Neuronal stem cell (in vitro differentiated cells): ENCODE measurements around the gene SORCS3.

Experiments used
- DNase-seq: peaks from one replicate; pipeline ENCODE4 v3.0.0-alpha.2; 2013; ENCODE audit warnings: low spot score
- H2AFZ ChIP-seq: one replicate; pipeline ENCODE4 v1.6.1; 2013; ENCODE audit warnings: mild to moderate bottlenecking, low read length, inconsistent platforms
- H2AK5ac ChIP-seq: 2 replicates; pipeline ENCODE4 v1.6.1; 2013; ENCODE audit warnings: low read depth, mild to moderate bottlenecking, inconsistent platforms, low read length, moderate library complexity, mixed read lengths
- H2BK120ac ChIP-seq: 2 replicates; pipeline ENCODE4 v1.6.1; 2013; ENCODE audit warnings: low read depth, mild to moderate bottlenecking, inconsistent platforms, low read length, moderate library complexity, mixed read lengths
- H2BK12ac ChIP-seq: one replicate; pipeline ENCODE4 v1.6.1; 2013; ENCODE audit warnings: low read length, inconsistent platforms
- H2BK15ac ChIP-seq: 2 replicates; pipeline ENCODE4 v1.6.1; 2013; ENCODE audit warnings: mild to moderate bottlenecking, low read length, inconsistent platforms, mixed read lengths
- H2BK5ac ChIP-seq: one replicate; pipeline ENCODE4 v1.6.1; 2013; ENCODE audit warnings: inconsistent platforms, mild to moderate bottlenecking, low read length, moderate library complexity
- H3K14ac ChIP-seq: one replicate; pipeline ENCODE4 v1.6.1; 2013; ENCODE audit warnings: low read length, inconsistent platforms
- H3K18ac ChIP-seq: 2 replicates; pipeline ENCODE4 v1.6.1; 2013; ENCODE audit warnings: low read length, inconsistent platforms
- H3K23ac ChIP-seq: 2 replicates; pipeline ENCODE4 v1.6.1; 2013; ENCODE audit warnings: low read depth, mild to moderate bottlenecking, mixed read lengths, low read length, inconsistent platforms; ENCODE audit not compliant: poor library complexity
- H3K27ac ChIP-seq: replicated peaks from 3 replicates; pipeline ENCODE4 v1.5.1; 2013; ENCODE audit warnings: low read length, inconsistent platforms
- H3K27me3 ChIP-seq, 3 experiments: 2 replicates each; pipeline ENCODE4 v1.6.1; 2013; ENCODE audit warnings: low read length in 3 of 3, mild to moderate bottlenecking in 2 of 3, inconsistent platforms in 1 of 3, low read depth in 1 of 3, mixed read lengths in 1 of 3, moderate library complexity in 1 of 3; ENCODE audit not compliant: control insufficient read depth in 3 of 3, insufficient read depth in 3 of 3
- H3K36me3 ChIP-seq, 2 donors: replicated peaks in 1 of 2; 2 replicates each; pipeline ENCODE4 v1.6.1; 2013; ENCODE audit warnings: low read length in 2 of 2; ENCODE audit not compliant: control insufficient read depth in 2 of 2, insufficient read depth in 2 of 2
- H3K4ac ChIP-seq: 2 replicates; pipeline ENCODE4 v1.6.1; 2013; ENCODE audit warnings: inconsistent platforms, mild to moderate bottlenecking, low read length, moderate library complexity
- H3K4me1 ChIP-seq, 2 donors: 1 replicate in 1 of 2; 2 replicates in 1 of 2; pipeline ENCODE4 v1.6.1; 2013; ENCODE audit warnings: low read length in 2 of 2, low read depth in 1 of 2; ENCODE audit not compliant: control insufficient read depth in 2 of 2, insufficient read depth in 1 of 2
- H3K4me2 ChIP-seq: one replicate; pipeline ENCODE4 v1.6.1; 2013; ENCODE audit warnings: mild to moderate bottlenecking, low read length, inconsistent platforms; ENCODE audit not compliant: insufficient read depth, poor library complexity, severe bottlenecking
- H3K4me3 ChIP-seq, 2 donors: 2 replicates each; pipeline ENCODE4 v1.5.1; 2013; ENCODE audit warnings: low read length in 2 of 2, mild to moderate bottlenecking in 2 of 2, inconsistent platforms in 1 of 2, moderate library complexity in 1 of 2
- H3K79me1 ChIP-seq: one replicate; pipeline ENCODE4 v1.6.1; 2013; ENCODE audit warnings: low read depth, mild to moderate bottlenecking, inconsistent platforms, low read length, moderate library complexity
- H3K9ac ChIP-seq: one replicate; pipeline ENCODE4 v1.6.1; 2013; ENCODE audit warnings: mild to moderate bottlenecking, low read depth, low read length, inconsistent platforms; ENCODE audit not compliant: poor library complexity
- H3K9me3 ChIP-seq, 2 donors: replicated peaks in 1 of 2; 2 replicates each; pipeline versions ENCODE3 to v1.6.1; 2013; ENCODE audit warnings: low read length in 2 of 2, mild to moderate bottlenecking in 2 of 2, inconsistent platforms in 1 of 2, low read depth in 1 of 2, mixed read lengths in 1 of 2, moderate library complexity in 1 of 2; ENCODE audit not compliant: control insufficient read depth in 2 of 2, insufficient read depth in 1 of 2
- H4K8ac ChIP-seq: one replicate; pipeline ENCODE4 v1.6.1; 2013; ENCODE audit warnings: low read depth, mild to moderate bottlenecking, inconsistent platforms, low read length, moderate library complexity
- H4K91ac ChIP-seq: one replicate; pipeline ENCODE4 v1.6.1; 2013; ENCODE audit warnings: low read length, low read depth, mild to moderate bottlenecking, inconsistent platforms; ENCODE audit not compliant: poor library complexity
- WGBS, 2 donors: extraction: QIAGEN DNeasy Blood & Tissue Kit; methylation state at CpG; one replicate each; pipeline ENCODE4 v1.1.7; 2013; ENCODE audit warnings: missing lambda C conversion rate in 2 of 2, mixed read lengths in 1 of 2; ENCODE audit not compliant: insufficient read length in 2 of 2, insufficient replicate concordance in 1 of 2; ENCODE audit errors: extremely low coverage in 2 of 2; 5-methylcytosine and 5-hydroxymethylcytosine counted together

SORCS3 gene

DNA sequence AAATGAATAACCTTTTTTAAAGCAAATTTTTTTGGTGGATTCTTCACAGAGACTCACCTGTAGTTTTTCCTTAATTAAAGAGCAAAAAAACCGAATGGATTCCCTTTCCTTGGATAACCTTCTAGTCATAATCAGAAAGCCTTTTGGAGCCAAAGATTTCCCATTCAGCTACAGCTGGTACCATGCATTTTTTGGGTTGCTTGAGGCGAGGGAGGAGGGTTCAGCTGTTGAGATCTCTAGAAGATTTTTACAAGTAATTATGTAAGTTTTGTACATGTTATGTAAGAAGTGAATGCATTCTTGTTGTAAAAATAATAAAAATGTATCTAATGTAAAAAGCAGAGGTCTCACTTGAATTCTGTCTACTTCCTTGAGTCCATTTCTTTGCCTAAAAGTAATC lies 463.2 kb downstream of the SORCS3 start:
- Histone ChIP-seq H2BK15ac (no peak overlapping the region), H2BK12ac (no peak overlapping the region), H4K8ac (no peak overlapping the region), H3K23ac (no peak overlapping the region), H2BK5ac (no peak overlapping the region), H3K79me1 (no peaks in the 10 kb centered on the region), H3K27me3 (no peaks in the 10 kb centered on the region), H3K9ac (no peak overlapping the region), H3K9me3 (no peaks in the 10 kb centered on the region), H3K36me3 (no peaks in the 10 kb centered on the region), H4K91ac (no peak overlapping the region), H2BK120ac (no peak overlapping the region), H3K27ac (no peak overlapping the region), H2AFZ (no peak overlapping the region), H2AK5ac (no peak overlapping the region), H3K4me2 (no peak overlapping the region), H3K4ac (no peak overlapping the region), H3K18ac (no peak overlapping the region), H3K4me3 (no peak overlapping the region), H3K4me1 (no peaks in the 10 kb centered on the region), H3K14ac (no peak overlapping the region)
- no peak for DNase-seq
- no CpG with 5 or more reads among the region's 2 CpGs for WGBS, 2 donors

DNA sequence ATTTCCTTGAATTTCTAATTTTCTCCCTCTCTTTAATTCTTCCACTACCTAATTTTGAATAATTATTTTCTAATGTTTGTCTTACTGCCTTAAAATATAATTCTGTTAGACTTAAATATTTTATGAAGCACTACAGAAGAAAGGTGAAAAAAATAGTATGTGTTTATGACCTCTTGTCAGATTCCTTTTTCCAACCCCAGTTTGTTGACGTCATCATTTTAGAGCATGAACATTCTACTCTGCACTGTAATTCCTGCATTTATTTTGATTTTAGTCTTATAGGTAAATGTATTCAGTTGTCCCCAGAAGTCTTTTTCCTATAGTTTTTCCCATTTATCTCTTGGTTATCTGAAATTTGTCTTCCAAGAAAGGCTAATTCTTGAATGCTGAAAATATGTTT lies 468.1 kb downstream of the SORCS3 start:
- H3K27ac ChIP-seq, result no peak overlapping the region
- no peak overlapping the region for H3K14ac ChIP-seq
- H3K79me1 ChIP-seq, result no peaks in the 10 kb centered on the region
- H3K9me3 ChIP-seq, result no peaks in the 10 kb centered on the region
- no peaks in the 10 kb centered on the region for H3K36me3 ChIP-seq
- no peak overlapping the region for H2BK12ac ChIP-seq
- no peak overlapping the region for H3K18ac ChIP-seq
- H3K27me3 ChIP-seq, result no peaks in the 10 kb centered on the region
- H2BK120ac ChIP-seq, result no peak overlapping the region
- no peak overlapping the region for H3K9ac ChIP-seq
- H3K4me2 ChIP-seq, result no peak overlapping the region
- DNase-seq, result no peak
- H2BK15ac ChIP-seq, result no peak overlapping the region
- H3K23ac ChIP-seq, result no peak overlapping the region
- H2BK5ac ChIP-seq, result no peak overlapping the region
- H2AFZ ChIP-seq, result no peak overlapping the region
- no CpG with 5 or more reads among the region's 1 CpG for WGBS, 2 donors
- peaks cover 0 to 2% of the 10 kb centered on the region in 2 donors for H3K4me1 ChIP-seq
- H3K4me3 ChIP-seq, result no peak overlapping the region
- no peak overlapping the region for H4K91ac ChIP-seq
- no peak overlapping the region for H2AK5ac ChIP-seq
- H4K8ac ChIP-seq, result no peak overlapping the region
- no peak overlapping the region for H3K4ac ChIP-seq

DNA sequence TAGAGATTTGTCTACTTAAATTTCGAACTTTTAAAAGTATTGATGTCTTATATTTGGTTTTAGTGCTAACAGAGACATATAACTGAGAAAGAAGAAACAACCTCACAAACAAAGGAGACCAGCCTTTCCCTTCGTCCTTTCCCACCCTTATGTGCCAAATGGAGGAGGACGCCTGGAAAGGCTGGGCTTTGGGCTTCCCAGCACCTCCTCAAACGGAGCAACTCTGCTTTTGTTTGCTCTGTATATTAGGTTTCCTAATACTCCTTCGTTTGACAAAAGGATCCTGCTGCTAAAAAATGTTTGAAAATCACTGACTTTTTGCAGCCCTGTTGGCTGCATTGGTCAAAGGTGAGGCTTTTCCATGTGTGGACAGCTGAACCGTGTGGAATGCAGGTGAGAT lies 471.8 kb downstream of the SORCS3 start:
- Histone ChIP-seq H2AFZ (no peak overlapping the region), H2BK12ac (no peak overlapping the region), H3K4ac (no peak overlapping the region), H2BK5ac (no peak overlapping the region), H3K9ac (no peak overlapping the region), H4K8ac (no peak overlapping the region), H3K27me3 (no peaks in the 10 kb centered on the region), H3K23ac (no peak overlapping the region), H3K4me1 (peaks cover 0 to 5% of the 10 kb centered on the region in 2 donors), H3K4me3 (no peak overlapping the region), H3K27ac (no peak overlapping the region), H3K14ac (no peak overlapping the region), H2BK120ac (no peak overlapping the region), H3K4me2 (no peak overlapping the region), H2AK5ac (no peak overlapping the region), H3K9me3 (peaks cover 0 to 2% of the 10 kb centered on the region in 2 donors), H3K79me1 (no peaks in the 10 kb centered on the region), H3K18ac (no peak overlapping the region), H2BK15ac (no peak overlapping the region), H4K91ac (no peak overlapping the region), H3K36me3 (no peaks in the 10 kb centered on the region)
- WGBS, 2 donors, result no CpG with 5 or more reads among the region's 6 CpGs
- no peak for DNase-seq

DNA sequence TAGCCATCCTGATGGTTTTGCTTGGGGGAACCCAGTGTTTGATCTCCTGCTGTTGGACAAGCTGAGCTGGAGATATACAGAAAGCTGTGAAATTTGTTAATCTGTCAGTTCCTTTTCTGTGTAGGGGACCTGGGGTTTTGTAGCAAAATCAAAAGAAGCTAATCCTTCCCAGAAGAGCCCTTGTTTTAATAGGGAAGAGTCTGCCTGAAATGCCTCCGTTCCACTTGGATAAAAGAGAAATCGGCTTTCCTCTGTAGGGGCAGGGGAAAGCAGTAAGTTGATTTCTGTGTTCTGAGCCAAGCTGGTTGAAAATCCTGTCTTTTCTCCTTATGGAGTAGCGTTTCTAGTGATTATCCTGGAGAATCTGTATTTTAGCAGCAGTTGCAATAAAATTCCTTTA lies 472.6 kb downstream of the SORCS3 start:
- no peak for DNase-seq
- Histone ChIP-seq H3K79me1 (no peaks in the 10 kb centered on the region), H3K27ac (no peak overlapping the region)

More for the DNA sequence above, 472.6 kb downstream of the SORCS3 start:
- Histone ChIP-seq H2BK15ac (no peak overlapping the region), H3K27me3 (no peaks in the 10 kb centered on the region), H4K8ac (no peak overlapping the region), H3K18ac (no peak overlapping the region), H2BK120ac (no peak overlapping the region), H3K14ac (no peak overlapping the region), H3K9me3 (peaks cover 0 to 2% of the 10 kb centered on the region in 2 donors), H3K4me3 (no peak overlapping the region), H2BK5ac (no peak overlapping the region), H3K36me3 (no peaks in the 10 kb centered on the region), H3K4me1 (peaks cover 0 to 5% of the 10 kb centered on the region in 2 donors), H2AK5ac (no peak overlapping the region), H3K23ac (no peak overlapping the region), H4K91ac (no peak overlapping the region), H3K9ac (no peak overlapping the region), H3K4ac (no peak overlapping the region), H2BK12ac (no peak overlapping the region), H2AFZ (no peak overlapping the region), H3K4me2 (no peak overlapping the region)
- no CpG with 5 or more reads among the region's 3 CpGs for WGBS, 2 donors
